HG02588 (cell line): ENCODE results near the gene E4F1.

Experiments used
- ATAC-seq: cut with Tn5 transposase; IDR thresholded peaks from one replicate; pipeline ENCODE4 v1.9.1; 2021; ENCODE audit warnings: mild to moderate bottlenecking, moderate library complexity; ENCODE audit not compliant: unreplicated experiment

Gene E4F1

GRCh38 chr16:2223221-2223941 lies at the start of gene E4F1:
E4F1 (plus strand) TSS chr16:2223591; CDS start chr16:2223614, 23 bp downstream.
- peak; percentile 90 for ATAC-seq

GRCh38 chr16:2173916-2174315 lies 49.5 kb upstream of the E4F1 start:
- no peak for ATAC-seq

GRCh38 chr16:2174396-2175131 lies 48.8 kb upstream of the E4F1 start:
- ATAC-seq = no peak

- ATAC-seq = no peak
Observed at GRCh38 chr16:2175454-2175853, 47.9 kb upstream of the E4F1 start.

GRCh38 chr16:2176047-2176446 lies 47.3 kb upstream of the E4F1 start:
- no peak for ATAC-seq

- no peak for ATAC-seq
Observed at GRCh38 chr16:2177101-2177500, 46.3 kb upstream of the E4F1 start.

- ATAC-seq = no peak
Observed at GRCh38 chr16:2177561-2177960, 45.8 kb upstream of the E4F1 start.

- no peak for ATAC-seq
Observed at GRCh38 chr16:2178321-2179106, 44.9 kb upstream of the E4F1 start.

GRCh38 chr16:2179107-2179501 lies 44.3 kb upstream of the E4F1 start:
- ATAC-seq = no peak

- ATAC-seq = no peak
Observed at GRCh38 chr16:2179576-2179975, 43.8 kb upstream of the E4F1 start.

GRCh38 chr16:2180461-2180860 lies 42.9 kb upstream of the E4F1 start:
- no peak for ATAC-seq

- no peak for ATAC-seq
Observed at GRCh38 chr16:2180962-2181923, 42.1 kb upstream of the E4F1 start.

GRCh38 chr16:2181952-2182351 lies 41.4 kb upstream of the E4F1 start:
- ATAC-seq = no peak

GRCh38 chr16:2183671-2184070 lies 39.7 kb upstream of the E4F1 start:
- no peak for ATAC-seq

- no peak for ATAC-seq
Observed at GRCh38 chr16:2184346-2184745, 39.0 kb upstream of the E4F1 start.

- ATAC-seq = no peak
Observed at GRCh38 chr16:2184962-2185361, 38.4 kb upstream of the E4F1 start.

- ATAC-seq = no peak
Observed at GRCh38 chr16:2186064-2186463, 37.3 kb upstream of the E4F1 start.

GRCh38 chr16:2186505-2186904 lies 36.9 kb upstream of the E4F1 start:
- no peak for ATAC-seq

- no peak for ATAC-seq
Observed at GRCh38 chr16:2187212-2187611, 36.2 kb upstream of the E4F1 start.

- ATAC-seq = no peak
Observed at GRCh38 chr16:2188395-2188794, 35.0 kb upstream of the E4F1 start.
